ENCODE results near the gene PAK5. TPM values are rescaled to one million over a fixed set of nuclear protein-coding genes. Genes with fewer than 3 reads are reported as not detected.

Gene PAK5
- total and polyA plus RNA-seq, 10 donors, result not detected

- no peak for TF ChIP-seq POLR2AphosphoS5 (IDR thresholded peaks at IDR 0.05)
- no peak for TF ChIP-seq CTCF (IDR thresholded peaks at IDR 0.05 in 8 of 11, conservative IDR thresholded peaks at IDR 0.05 in 3 of 11)
- no peak for TF ChIP-seq POLR2A (IDR thresholded peaks at IDR 0.05)
- 79 to 93% (median 84%) methylated on average over 1 of the region's 1 CpG for WGBS, 5 donors
- intact Hi-C loops (cut with DNase I; ENCODE audit: low total_unique reads), result no loop called here
Measured at GRCh38 chr20:9635750-9636149, 203.1 kb downstream of the PAK5 start.

GRCh38 chr20:9634327-9634726 lies 204.5 kb downstream of the PAK5 start:
- intact Hi-C loops (cut with DNase I; ENCODE audit: low total_unique reads), result no loop called here
- TF ChIP-seq CTCF (IDR thresholded peaks at IDR 0.05 in 8 of 11, conservative IDR thresholded peaks at IDR 0.05 in 3 of 11) (no peak), POLR2A (IDR thresholded peaks at IDR 0.05) (no peak), POLR2AphosphoS5 (IDR thresholded peaks at IDR 0.05) (no peak)
- no peaks in the 10 kb centered on the region for H3K9me3 ChIP-seq
- no peaks in the 10 kb centered on the region for H3K27me3 ChIP-seq (replicated peaks in 1 of 7)
- H3K4me1 ChIP-seq, result no peaks in the 10 kb centered on the region
- no peak for DNase-seq
- H3K4me3 ChIP-seq, result no peak overlapping the region
- H3K36me3 ChIP-seq, result no peaks in the 10 kb centered on the region
- H3K27ac ChIP-seq, result no peak overlapping the region

More at GRCh38 chr20:9635750-9636149, 203.1 kb downstream of the PAK5 start:
- no peak for DNase-seq
- no peaks in the 10 kb centered on the region for H3K36me3 ChIP-seq
- H3K9me3 ChIP-seq, result no peaks in the 10 kb centered on the region
- H3K4me1 ChIP-seq, result no peaks in the 10 kb centered on the region
- no peak overlapping the region for H3K4me3 ChIP-seq
- no peak overlapping the region for H3K27ac ChIP-seq
- no peaks in the 10 kb centered on the region for H3K27me3 ChIP-seq (replicated peaks in 1 of 7)

DNA sequence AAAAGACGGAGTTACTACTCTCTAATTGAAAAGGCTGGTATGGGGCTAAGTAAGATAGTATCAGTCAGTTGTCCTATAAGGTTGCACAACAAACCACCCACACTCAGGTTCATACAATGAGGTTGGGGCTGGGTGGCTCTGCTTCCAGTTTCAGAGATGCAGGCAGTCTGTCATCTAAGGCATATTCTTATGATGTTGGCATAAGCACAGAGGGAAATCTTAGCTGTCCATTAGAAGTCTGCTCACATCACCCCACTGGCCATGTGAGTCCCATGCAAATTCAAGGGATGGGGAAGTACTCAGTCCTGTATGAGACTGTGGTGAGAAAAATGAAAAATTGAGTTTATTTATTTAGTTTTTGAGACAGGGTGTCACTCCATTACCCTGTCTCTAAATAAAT lies 205.9 kb downstream of the PAK5 start:
- Histone ChIP-seq H3K9me3 (no peaks in the 10 kb centered on the region), H3K27me3 (replicated peaks in 1 of 7) (peaks cover 0 to 6% (median 0%) of the 10 kb centered on the region in 7 donors), H3K4me1 (no peaks in the 10 kb centered on the region), H3K36me3 (no peaks in the 10 kb centered on the region), H3K27ac (no peak overlapping the region), H3K4me3 (no peak overlapping the region)
- 42 to 70% (median 55%) methylated on average over 1 of the region's 1 CpG for WGBS, 5 donors
- DNase-seq, result no peak
- intact Hi-C loops (cut with DNase I; ENCODE audit: low total_unique reads), result no loop called here
- TF ChIP-seq POLR2AphosphoS5 (IDR thresholded peaks at IDR 0.05) (no peak), CTCF (IDR thresholded peaks at IDR 0.05 in 8 of 11, conservative IDR thresholded peaks at IDR 0.05 in 3 of 11) (no peak), POLR2A (IDR thresholded peaks at IDR 0.05) (no peak)

DNA sequence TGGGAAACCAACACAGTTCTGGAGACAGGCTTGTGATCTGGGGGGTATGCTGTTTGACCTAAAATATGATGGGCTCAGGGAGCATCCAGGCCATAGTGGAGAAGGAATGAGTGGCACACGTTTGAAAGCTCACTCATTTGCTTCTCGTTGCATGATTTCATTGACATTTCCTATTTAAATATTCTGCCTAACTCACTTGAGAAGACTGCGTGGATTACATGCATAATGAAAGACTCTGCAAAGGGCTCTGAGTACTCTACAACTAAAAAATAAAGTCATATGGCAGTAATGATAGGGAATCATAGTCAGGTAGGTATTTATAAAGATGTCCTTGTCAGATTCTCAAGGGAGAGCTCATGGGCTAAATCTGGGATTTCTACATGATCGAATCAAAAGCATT lies 206.6 kb downstream of the PAK5 start:
- no peak for TF ChIP-seq CTCF (IDR thresholded peaks at IDR 0.05 in 8 of 11, conservative IDR thresholded peaks at IDR 0.05 in 3 of 11)
- TF ChIP-seq POLR2AphosphoS5 (IDR thresholded peaks at IDR 0.05), result no peak
- no peak for TF ChIP-seq POLR2A (IDR thresholded peaks at IDR 0.05)
- intact Hi-C loops (cut with DNase I; ENCODE audit: low total_unique reads), result no loop called here
- DNase-seq, result no peak

More for the DNA sequence above, 206.6 kb downstream of the PAK5 start:
- H3K4me3 ChIP-seq, result no peak overlapping the region
- H3K9me3 ChIP-seq, result no peaks in the 10 kb centered on the region
- no peak overlapping the region for H3K27ac ChIP-seq
- H3K27me3 ChIP-seq (replicated peaks in 1 of 7), result peaks cover 0 to 6% (median 0%) of the 10 kb centered on the region in 7 donors
- H3K4me1 ChIP-seq, result no peaks in the 10 kb centered on the region
- no peaks in the 10 kb centered on the region for H3K36me3 ChIP-seq
- 67 to 76% (median 69%) methylated on average over 4 of the region's 4 CpGs for WGBS, 5 donors

Measured in spleen (tissue), 11 donors.